Measurements from ENCODE around the gene UBE2H.
"Not testable (repeated sequence)": the region's sequence is repeated elsewhere in the genome, so short reads cannot be mapped to it uniquely, and the experiment has no call there.

The UBE2H gene

GRCh38 chr7:129872054-129872453 is 80.7 kb downstream of the UBE2H start:
- DNase-seq (ENCODE audit: low read depth): no peak
- no peak overlapping the region for H3K4me3 ChIP-seq (ENCODE audit: low read depth, low read length)
- no peak for TF ChIP-seq CTCF (IDR thresholded peaks at IDR 0.05; ENCODE audit: insufficient read depth, low read depth, low read length, missing control alignments)

- TF ChIP-seq CTCF (IDR thresholded peaks at IDR 0.05; ENCODE audit: insufficient read depth, low read depth, low read length, missing control alignments): no peak
- H3K4me3 ChIP-seq (ENCODE audit: low read depth, low read length): no peak overlapping the region
- DNase-seq (ENCODE audit: low read depth): no peak
Observed at GRCh38 chr7:129870668-129871067, 82.1 kb downstream of the UBE2H start.

- TF ChIP-seq CTCF (IDR thresholded peaks at IDR 0.05; ENCODE audit: insufficient read depth, low read depth, low read length, missing control alignments): no peak
- H3K4me3 ChIP-seq (ENCODE audit: low read depth, low read length): no peak overlapping the region
- no peak for DNase-seq (ENCODE audit: low read depth)
Observed at GRCh38 chr7:129866251-129866650, 86.5 kb downstream of the UBE2H start.

GRCh38 chr7:129865925-129866201 is 86.9 kb downstream of the UBE2H start:
- DNase-seq (ENCODE audit: low read depth): no peak
- no peak for TF ChIP-seq CTCF (IDR thresholded peaks at IDR 0.05; ENCODE audit: insufficient read depth, low read depth, low read length, missing control alignments)
- H3K4me3 ChIP-seq (ENCODE audit: low read depth, low read length): no peak overlapping the region

GRCh38 chr7:129865093-129865924 is 87.5 kb downstream of the UBE2H start:
- H3K4me3 ChIP-seq (ENCODE audit: low read depth, low read length): no peak overlapping the region
- TF ChIP-seq CTCF (IDR thresholded peaks at IDR 0.05; ENCODE audit: insufficient read depth, low read depth, low read length, missing control alignments): no peak
- DNase-seq (ENCODE audit: low read depth): no peak

GRCh38 chr7:129864676-129865075 is 88.1 kb downstream of the UBE2H start:
- DNase-seq (ENCODE audit: low read depth): not testable (repeated sequence)

GRCh38 chr7:129864042-129864441 is 88.7 kb downstream of the UBE2H start:
- TF ChIP-seq CTCF (IDR thresholded peaks at IDR 0.05; ENCODE audit: insufficient read depth, low read depth, low read length, missing control alignments): no peak
- DNase-seq (ENCODE audit: low read depth): no peak
- H3K4me3 ChIP-seq (ENCODE audit: low read depth, low read length): no peak overlapping the region

More at GRCh38 chr7:129864676-129865075, 88.1 kb downstream of the UBE2H start:
- H3K4me3 ChIP-seq (ENCODE audit: low read depth, low read length): not testable (repeated sequence)
